ENCODE results near the gene ASCC3.

- TF ChIP-seq, protein P1, sequence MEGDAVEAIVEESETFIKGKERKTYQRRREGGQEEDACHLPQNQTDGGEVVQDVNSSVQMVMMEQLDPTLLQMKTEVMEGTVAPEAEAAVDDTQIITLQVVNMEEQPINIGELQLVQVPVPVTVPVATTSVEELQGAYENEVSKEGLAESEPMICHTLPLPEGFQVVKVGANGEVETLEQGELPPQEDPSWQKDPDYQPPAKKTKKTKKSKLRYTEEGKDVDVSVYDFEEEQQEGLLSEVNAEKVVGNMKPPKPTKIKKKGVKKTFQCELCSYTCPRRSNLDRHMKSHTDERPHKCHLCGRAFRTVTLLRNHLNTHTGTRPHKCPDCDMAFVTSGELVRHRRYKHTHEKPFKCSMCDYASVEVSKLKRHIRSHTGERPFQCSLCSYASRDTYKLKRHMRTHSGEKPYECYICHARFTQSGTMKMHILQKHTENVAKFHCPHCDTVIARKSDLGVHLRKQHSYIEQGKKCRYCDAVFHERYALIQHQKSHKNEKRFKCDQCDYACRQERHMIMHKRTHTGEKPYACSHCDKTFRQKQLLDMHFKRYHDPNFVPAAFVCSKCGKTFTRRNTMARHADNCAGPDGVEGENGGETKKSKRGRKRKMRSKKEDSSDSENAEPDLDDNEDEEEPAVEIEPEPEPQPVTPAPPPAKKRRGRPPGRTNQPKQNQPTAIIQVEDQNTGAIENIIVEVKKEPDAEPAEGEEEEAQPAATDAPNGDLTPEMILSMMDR (IDR thresholded peaks at IDR 0.05): no peak
- no peak for TF ChIP-seq ZFX (IDR thresholded peaks at IDR 0.05; ENCODE audit: borderline replicate concordance)
Measured at GRCh38 chr6:100493206-100493888, 387.8 kb downstream of the ASCC3 start.

Measured in 22Rv1 (cell line).